Caco-2 (cell line): ENCODE results near the gene LRRC23. TPM values are rescaled to one million over a fixed set of nuclear protein-coding genes. Genes with fewer than 3 reads are reported as not detected.
A peak's percentile ranks its signal among the peaks of the same experiment; 100 is the strongest.

Experiments used
- Bru-seq: library from RNA; stranded (reverse); fragments of 400-500 nt; gene quantifications from one replicate; lab custom pipeline; 2021; lab: Mats Ljungman, UMichigan
- BruChase-seq, 2 experiments: library from RNA; stranded (reverse); fragments of 400-500 nt; gene quantifications; one replicate each; lab custom pipeline; 2021; lab: Mats Ljungman, UMichigan
- BruUV-seq: library from RNA; stranded (reverse); fragments of 400-500 nt; replicated peaks from 2 replicates; lab custom pipeline; 2021; lab: Mats Ljungman, UMichigan
- CTCF ChIA-PET: fragments of 300-600 bp; sonication (Branson Sonifier 250); formaldehyde crosslinking; loops from one replicate; lab custom pipeline; 2022; ENCODE audit warnings: antibody characterized with exemption; lab: Charles Lee
- POLR2A ChIA-PET: fragments of 300-600 bp; sonication (Branson Sonifier 250); formaldehyde crosslinking; loops from one replicate; lab custom pipeline; 2022; ENCODE audit warnings: antibody characterized with exemption; lab: Charles Lee
- DNase-seq, 2 experiments: peaks; one replicate each; pipeline versions ENCODE4 v3.0.0 to v3.0.0-alpha.2; 2020 to 2022
- H3K27me3 ChIP-seq: replicated peaks from 2 replicates; pipeline ENCODE4 v1.6.0; 2011; ENCODE audit warnings: low read length; ENCODE audit not compliant: control insufficient read depth, insufficient read depth
- H3K36me3 ChIP-seq: 2 replicates; pipeline ENCODE4 v1.5.1; 2011; ENCODE audit warnings: low read length; ENCODE audit not compliant: control insufficient read depth, insufficient read depth
- H3K4me1 ChIP-seq: fragments of 250-450 bp; sonication (Bioruptor Pico); 2 replicates; pipeline ENCODE4 v1.5.1; 2020; ENCODE audit warnings: mild to moderate bottlenecking
- H3K4me3 ChIP-seq: 2 replicates; pipeline ENCODE4 v1.5.1; 2011; ENCODE audit warnings: low read depth, mild to moderate bottlenecking, control low read depth, low read length
- H3K9me3 ChIP-seq: fragments of 250-450 bp; sonication (Bioruptor Pico); 2 replicates; pipeline ENCODE4 v1.5.1; 2020; ENCODE audit warnings: mild to moderate bottlenecking, moderate library complexity
- H3K27ac Mint-ChIP-seq: one replicate; pipeline ENCODE4 v1.8.0; 2022; ENCODE audit warnings: mixed read lengths; ENCODE audit not compliant: unreplicated experiment
- H3K27me3 Mint-ChIP-seq: one replicate; pipeline ENCODE4 v1.8.0; 2022; ENCODE audit warnings: mixed read lengths; ENCODE audit not compliant: insufficient read depth, unreplicated experiment
- H3K36me3 Mint-ChIP-seq: one replicate; pipeline ENCODE4 v1.8.0; 2022; ENCODE audit warnings: mild to moderate bottlenecking, mixed read lengths; ENCODE audit not compliant: insufficient read depth, unreplicated experiment
- H3K4me1 Mint-ChIP-seq: one replicate; pipeline ENCODE4 v1.8.0; 2022; ENCODE audit warnings: low read depth, mixed read lengths; ENCODE audit not compliant: unreplicated experiment
- H3K4me3 Mint-ChIP-seq: one replicate; pipeline ENCODE4 v1.8.0; 2022; ENCODE audit warnings: mild to moderate bottlenecking, moderate library complexity, mixed read lengths; ENCODE audit not compliant: unreplicated experiment
- H3K9me3 Mint-ChIP-seq: one replicate; pipeline ENCODE4 v1.8.0; 2022; ENCODE audit warnings: mixed read lengths; ENCODE audit not compliant: unreplicated experiment
- intact Hi-C: fragments of 100-400 bp; cut with micrococcal nuclease; formaldehyde crosslinking; loops from one replicate; pipeline ENCODE4 v1.10.0; 2022; ENCODE audit not compliant: unreplicated experiment
- long read RNA-seq: library from polyadenylated mRNA; stranded (forward); transcript quantifications from one replicate; pipeline ENCODE4 v2.0.0, GENCODE V29; 2022
- total RNA-seq: library from RNA; stranded (reverse); gene quantifications from 2 replicates; pipeline ENCODE4 v1.2.3, GENCODE V29; 2022
- TF ChIP-seq, protein P1 (sequence below), 2 experiments: fragments of 200-600 bp in 1 of 2; IDR thresholded peaks; 1 replicate in 1 of 2; 2 replicates in 1 of 2; pipeline versions ENCODE4 v1.5.1 to v1.8.0; 2011 to 2022; ENCODE audit warnings: antibody characterized with exemption in 1 of 2, control low read depth in 1 of 2, inconsistent platforms in 1 of 2, low read depth in 1 of 2, low read length in 1 of 2, mild to moderate bottlenecking in 1 of 2, moderate library complexity in 1 of 2; ENCODE audit not compliant: insufficient read depth in 1 of 2, severe bottlenecking in 1 of 2, unreplicated experiment in 1 of 2

LRRC23 gene, protein sequence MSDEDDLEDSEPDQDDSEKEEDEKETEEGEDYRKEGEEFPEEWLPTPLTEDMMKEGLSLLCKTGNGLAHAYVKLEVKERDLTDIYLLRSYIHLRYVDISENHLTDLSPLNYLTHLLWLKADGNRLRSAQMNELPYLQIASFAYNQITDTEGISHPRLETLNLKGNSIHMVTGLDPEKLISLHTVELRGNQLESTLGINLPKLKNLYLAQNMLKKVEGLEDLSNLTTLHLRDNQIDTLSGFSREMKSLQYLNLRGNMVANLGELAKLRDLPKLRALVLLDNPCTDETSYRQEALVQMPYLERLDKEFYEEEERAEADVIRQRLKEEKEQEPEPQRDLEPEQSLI
- total RNA-seq (7.8 and 8.6 TPM in 2 replicates), Bru-seq, nascent RNA (percentile 53 among the genes with signal in this experiment), BruChase-seq, experiment 1, labeled RNA remaining after a 2-hour chase (percentile 55 among the genes with signal in this experiment), BruChase-seq, experiment 2, labeled RNA remaining after a 6-hour chase (percentile 57 among the genes with signal in this experiment)
- long read RNA-seq, partial matches to known transcripts: 7 of 13 reads
- long read RNA-seq, other reads (novel, unspliced or antisense): 1 of 13 reads

DNA sequence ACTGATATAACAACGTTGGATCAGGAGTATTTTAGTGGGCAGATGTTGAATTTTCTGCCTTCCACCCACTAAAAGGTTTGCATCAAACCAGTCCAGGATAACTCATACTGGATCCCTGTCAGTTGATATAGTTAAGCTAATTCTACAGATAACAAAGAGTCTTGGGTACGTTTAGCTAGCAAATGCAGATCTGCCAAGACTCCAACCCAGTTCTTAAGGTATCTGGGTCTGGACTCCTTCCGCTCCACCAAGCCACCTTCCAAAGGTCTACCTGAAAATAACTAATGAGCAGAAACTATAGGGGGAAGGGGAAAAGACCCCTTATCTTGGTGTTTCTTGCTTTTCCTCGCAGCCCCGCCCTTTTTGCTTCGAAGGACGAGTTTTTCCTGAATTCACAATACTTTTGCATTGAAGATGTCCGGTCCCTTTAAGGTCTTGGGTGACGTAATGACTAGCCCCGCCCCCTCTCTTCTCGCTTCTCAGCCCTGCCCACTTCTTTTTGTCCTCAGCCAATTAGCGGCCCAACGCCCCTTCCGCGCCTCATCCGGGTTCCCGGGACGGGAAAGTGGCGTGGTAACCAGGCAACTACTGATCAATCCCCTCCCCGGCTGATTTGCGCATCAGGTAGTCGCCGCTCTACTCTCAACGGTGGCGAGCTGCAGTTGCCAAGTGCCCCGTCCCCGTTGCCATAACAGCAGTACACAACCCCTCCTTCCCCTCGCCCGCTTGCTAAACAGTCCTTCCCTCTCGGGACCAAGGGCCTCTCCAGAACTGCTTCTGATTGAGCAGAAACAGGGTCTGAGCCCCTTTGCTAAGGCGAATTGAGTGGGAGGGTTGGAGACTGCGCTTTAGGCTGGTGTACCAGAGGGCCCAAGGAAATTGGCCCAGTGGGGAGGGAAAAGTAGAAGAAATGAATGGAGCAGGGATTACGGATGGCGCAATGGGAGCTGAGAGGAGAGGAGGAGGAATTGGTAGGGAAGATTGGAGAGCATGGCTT, at the start of gene LRRC23:
LRRC23 (plus strand) TSS at position 543 of the 997 bp plus-strand sequence. CDS start 812 bp downstream, outside the sequence.
- ChIA-PET CTCF (interaction anchor here (1.0 to 2.3 kb wide), 4 partner anchors 13 to 35 kb away, joined by 3 to 10 read pairs (median 6); partner anchors contain the start of gene SPSB2), POLR2A (interaction anchor here (1.0 to 1.2 kb wide), 3 partner anchors 14 to 53 kb away, joined by 4 to 5 read pairs (median 5); partner anchors contain the start of genes C12orf57 and RNU7-1)
- intact Hi-C loops: loop anchor here (1.0 kb wide), 3 partner anchors 10 to 31 kb away; partner anchors contain the start of genes ENO2 and SPSB2
- Mint-ChIP-seq H3K27me3 (no peaks in the 10 kb centered on the region), H3K4me1 (peaks cover 10% of the 10 kb centered on the region), H3K9me3 (no peaks in the 10 kb centered on the region), H3K27ac (no peak within 1 kb of the TSS), H3K4me3 (no peak within 1 kb of the TSS), H3K36me3 (no peaks in the 10 kb centered on the region)
- peak within 1 kb of the TSS; percentile 64 for H3K4me3 ChIP-seq
- H3K9me3 ChIP-seq: no peaks in the 10 kb centered on the region
- H3K36me3 ChIP-seq: no peaks in the 10 kb centered on the region
- TF ChIP-seq, protein P1, sequence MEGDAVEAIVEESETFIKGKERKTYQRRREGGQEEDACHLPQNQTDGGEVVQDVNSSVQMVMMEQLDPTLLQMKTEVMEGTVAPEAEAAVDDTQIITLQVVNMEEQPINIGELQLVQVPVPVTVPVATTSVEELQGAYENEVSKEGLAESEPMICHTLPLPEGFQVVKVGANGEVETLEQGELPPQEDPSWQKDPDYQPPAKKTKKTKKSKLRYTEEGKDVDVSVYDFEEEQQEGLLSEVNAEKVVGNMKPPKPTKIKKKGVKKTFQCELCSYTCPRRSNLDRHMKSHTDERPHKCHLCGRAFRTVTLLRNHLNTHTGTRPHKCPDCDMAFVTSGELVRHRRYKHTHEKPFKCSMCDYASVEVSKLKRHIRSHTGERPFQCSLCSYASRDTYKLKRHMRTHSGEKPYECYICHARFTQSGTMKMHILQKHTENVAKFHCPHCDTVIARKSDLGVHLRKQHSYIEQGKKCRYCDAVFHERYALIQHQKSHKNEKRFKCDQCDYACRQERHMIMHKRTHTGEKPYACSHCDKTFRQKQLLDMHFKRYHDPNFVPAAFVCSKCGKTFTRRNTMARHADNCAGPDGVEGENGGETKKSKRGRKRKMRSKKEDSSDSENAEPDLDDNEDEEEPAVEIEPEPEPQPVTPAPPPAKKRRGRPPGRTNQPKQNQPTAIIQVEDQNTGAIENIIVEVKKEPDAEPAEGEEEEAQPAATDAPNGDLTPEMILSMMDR (IDR thresholded peaks at IDR 0.05; ENCODE audit: insufficient read depth in 1 of 2, low read depth in 1 of 2, low read length in 1 of 2, severe bottlenecking in 1 of 2, unreplicated experiment in 1 of 2): no peak
- BruUV-seq: no TSS peak
- H3K4me1 ChIP-seq: peaks cover 20% of the 10 kb centered on the region
- H3K27me3 ChIP-seq: no peaks in the 10 kb centered on the region
- peak; percentile 98 to 99 for DNase-seq

DNA sequence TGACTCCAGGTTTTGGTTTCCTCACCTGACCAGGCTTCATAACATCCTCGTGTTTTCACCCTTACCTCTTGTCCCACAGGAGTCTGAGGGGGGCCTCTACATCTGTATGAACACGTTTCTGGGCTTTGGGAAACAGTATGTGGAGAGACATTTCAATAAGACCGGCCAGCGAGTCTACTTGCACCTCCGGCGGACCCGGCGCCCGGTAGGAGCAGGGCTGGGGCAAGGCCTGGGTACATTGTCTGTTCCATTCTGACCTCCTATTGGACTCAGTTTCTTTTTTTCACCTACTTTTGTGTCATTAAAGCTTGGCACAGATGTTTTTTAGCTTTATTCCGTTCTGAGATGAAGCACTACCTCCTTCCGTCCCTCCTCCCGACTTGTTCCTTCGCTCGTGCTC, 49.3 kb upstream of the LRRC23 start:
- H3K36me3 ChIP-seq: peaks cover 10% of the 10 kb centered on the region
- H3K27ac Mint-ChIP-seq: no peak overlapping the region
- peaks cover 11% of the 10 kb centered on the region for H3K4me1 Mint-ChIP-seq
- TF ChIP-seq, protein P1 (IDR thresholded peaks at IDR 0.05; ENCODE audit: insufficient read depth in 1 of 2, low read depth in 1 of 2, low read length in 1 of 2, severe bottlenecking in 1 of 2, unreplicated experiment in 1 of 2): no peak
- POLR2A ChIA-PET: interaction anchor here (0.6 kb wide), 1 partner anchor 166 kb away, joined by 7 read pairs; the partner anchor contains the start of gene ZNF384
- no peak overlapping the region for H3K4me3 Mint-ChIP-seq
- H3K27me3 ChIP-seq: no peaks in the 10 kb centered on the region
- intact Hi-C loops: no loop called here
- no peaks in the 10 kb centered on the region for H3K9me3 ChIP-seq
- CTCF ChIA-PET: interaction anchor here (1.1 kb wide), 1 partner anchor 20 kb away, joined by 3 read pairs; no protein-coding TSS in a partner anchor
- H3K36me3 Mint-ChIP-seq: peaks cover 83% of the 10 kb centered on the region
- no TSS peak for BruUV-seq
- H3K9me3 Mint-ChIP-seq: no peaks in the 10 kb centered on the region
- no peaks in the 10 kb centered on the region for H3K27me3 Mint-ChIP-seq
- peaks cover 13% of the 10 kb centered on the region for H3K4me1 ChIP-seq
- DNase-seq: no peak
- no peak overlapping the region for H3K4me3 ChIP-seq
